Astrocyte (in vitro differentiated cells and primary cell): ENCODE results near the gene PALS2.

Source experiments
- EZH2 ChIP-seq: IDR thresholded peaks from 2 replicates; pipeline ENCODE4 v1.6.1; 2012; ENCODE audit warnings: mild to moderate bottlenecking, low read length, inconsistent platforms; ENCODE audit not compliant: insufficient read depth
- TF ChIP-seq, protein P1 (sequence below): IDR thresholded peaks from 2 replicates; pipeline ENCODE4 v1.5.1; 2011; ENCODE audit warnings: low read depth, mild to moderate bottlenecking, inconsistent platforms, low read length, moderate library complexity; ENCODE audit not compliant: insufficient read depth

DNA sequence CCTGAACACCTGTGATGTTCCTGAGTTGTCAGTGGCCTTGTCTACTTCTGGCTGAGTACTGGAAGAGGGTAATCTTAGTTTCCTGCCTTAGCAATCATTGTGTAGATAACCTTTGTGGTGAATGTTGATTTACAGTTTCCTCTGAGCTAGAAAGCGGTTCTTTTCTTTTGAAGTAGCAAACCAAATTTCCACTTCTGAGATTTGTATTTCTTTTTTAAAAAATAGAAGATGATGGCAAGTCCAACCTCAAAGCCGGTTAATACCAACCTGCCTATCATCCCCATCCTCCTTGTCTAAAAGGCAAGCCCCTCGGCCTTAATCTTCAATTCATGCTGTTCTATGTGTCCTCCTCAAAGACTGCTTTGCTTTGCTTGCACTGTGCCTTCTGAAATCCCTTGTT is 12.5 kb upstream of the PALS2 start:
- TF ChIP-seq, protein P1, sequence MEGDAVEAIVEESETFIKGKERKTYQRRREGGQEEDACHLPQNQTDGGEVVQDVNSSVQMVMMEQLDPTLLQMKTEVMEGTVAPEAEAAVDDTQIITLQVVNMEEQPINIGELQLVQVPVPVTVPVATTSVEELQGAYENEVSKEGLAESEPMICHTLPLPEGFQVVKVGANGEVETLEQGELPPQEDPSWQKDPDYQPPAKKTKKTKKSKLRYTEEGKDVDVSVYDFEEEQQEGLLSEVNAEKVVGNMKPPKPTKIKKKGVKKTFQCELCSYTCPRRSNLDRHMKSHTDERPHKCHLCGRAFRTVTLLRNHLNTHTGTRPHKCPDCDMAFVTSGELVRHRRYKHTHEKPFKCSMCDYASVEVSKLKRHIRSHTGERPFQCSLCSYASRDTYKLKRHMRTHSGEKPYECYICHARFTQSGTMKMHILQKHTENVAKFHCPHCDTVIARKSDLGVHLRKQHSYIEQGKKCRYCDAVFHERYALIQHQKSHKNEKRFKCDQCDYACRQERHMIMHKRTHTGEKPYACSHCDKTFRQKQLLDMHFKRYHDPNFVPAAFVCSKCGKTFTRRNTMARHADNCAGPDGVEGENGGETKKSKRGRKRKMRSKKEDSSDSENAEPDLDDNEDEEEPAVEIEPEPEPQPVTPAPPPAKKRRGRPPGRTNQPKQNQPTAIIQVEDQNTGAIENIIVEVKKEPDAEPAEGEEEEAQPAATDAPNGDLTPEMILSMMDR, result no peak
- TF ChIP-seq EZH2, result no peak
